ENCODE results near the gene CDK19.
"Not testable (repeated sequence)": the region's sequence is repeated elsewhere in the genome, so short reads cannot be mapped to it uniquely, and the experiment has no call there.

CDK19 gene

DNA sequence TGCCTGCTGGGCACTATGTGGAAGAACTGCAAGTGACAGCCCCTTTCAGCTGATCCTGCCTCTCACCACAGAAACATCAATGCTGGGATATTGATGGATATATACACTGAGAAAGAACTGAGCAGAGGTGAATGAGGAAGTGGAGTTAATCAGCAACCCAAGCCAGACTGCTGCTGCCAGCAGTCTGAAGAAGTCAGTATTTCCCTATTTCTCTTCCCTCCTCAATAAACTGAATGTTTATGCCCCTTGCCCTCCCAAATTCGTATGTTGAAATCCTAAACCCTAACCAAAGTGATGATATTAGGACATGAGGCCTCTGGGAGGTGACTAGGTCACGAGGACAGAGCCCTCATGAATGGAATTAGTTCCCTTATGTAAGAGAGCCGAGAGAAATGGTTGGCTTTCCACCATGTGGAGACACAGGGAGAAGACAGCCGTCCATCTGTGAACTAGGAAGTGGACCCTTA lies 76.3 kb downstream of the CDK19 start:
- TF ChIP-seq ZFX (IDR thresholded peaks at IDR 0.05; ENCODE audit: borderline replicate concordance), result no peak
- TF ChIP-seq, protein P1, sequence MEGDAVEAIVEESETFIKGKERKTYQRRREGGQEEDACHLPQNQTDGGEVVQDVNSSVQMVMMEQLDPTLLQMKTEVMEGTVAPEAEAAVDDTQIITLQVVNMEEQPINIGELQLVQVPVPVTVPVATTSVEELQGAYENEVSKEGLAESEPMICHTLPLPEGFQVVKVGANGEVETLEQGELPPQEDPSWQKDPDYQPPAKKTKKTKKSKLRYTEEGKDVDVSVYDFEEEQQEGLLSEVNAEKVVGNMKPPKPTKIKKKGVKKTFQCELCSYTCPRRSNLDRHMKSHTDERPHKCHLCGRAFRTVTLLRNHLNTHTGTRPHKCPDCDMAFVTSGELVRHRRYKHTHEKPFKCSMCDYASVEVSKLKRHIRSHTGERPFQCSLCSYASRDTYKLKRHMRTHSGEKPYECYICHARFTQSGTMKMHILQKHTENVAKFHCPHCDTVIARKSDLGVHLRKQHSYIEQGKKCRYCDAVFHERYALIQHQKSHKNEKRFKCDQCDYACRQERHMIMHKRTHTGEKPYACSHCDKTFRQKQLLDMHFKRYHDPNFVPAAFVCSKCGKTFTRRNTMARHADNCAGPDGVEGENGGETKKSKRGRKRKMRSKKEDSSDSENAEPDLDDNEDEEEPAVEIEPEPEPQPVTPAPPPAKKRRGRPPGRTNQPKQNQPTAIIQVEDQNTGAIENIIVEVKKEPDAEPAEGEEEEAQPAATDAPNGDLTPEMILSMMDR (IDR thresholded peaks at IDR 0.05), result no peak

DNA sequence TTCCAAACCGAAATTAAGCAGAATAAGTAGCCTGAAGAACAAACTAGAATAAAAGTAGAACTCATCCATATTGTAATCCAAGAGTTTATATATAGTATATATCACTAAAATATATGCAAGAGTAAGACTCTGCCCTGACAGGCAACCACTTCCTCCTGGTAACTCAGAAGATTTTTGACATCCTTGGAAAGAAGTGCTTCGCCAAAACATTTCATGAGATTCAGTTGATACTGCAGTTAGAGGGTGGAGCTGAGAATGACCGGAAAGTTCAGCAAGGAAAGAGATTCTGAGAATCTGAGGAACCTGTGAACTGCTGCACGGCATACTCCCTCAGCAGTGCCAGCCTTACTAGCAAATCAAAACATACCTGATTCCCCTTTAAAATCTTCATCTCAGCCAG lies 79.6 kb downstream of the CDK19 start:
- H3K27ac ChIP-seq, result no peak overlapping the region
- TF ChIP-seq, protein P1 (IDR thresholded peaks at IDR 0.05), result no peak
- TF ChIP-seq ZFX (IDR thresholded peaks at IDR 0.05; ENCODE audit: borderline replicate concordance), result no peak

More for the DNA sequence above, 76.3 kb downstream of the CDK19 start:
- peak overlapping the region; percentile 62 for H3K27ac ChIP-seq

DNA sequence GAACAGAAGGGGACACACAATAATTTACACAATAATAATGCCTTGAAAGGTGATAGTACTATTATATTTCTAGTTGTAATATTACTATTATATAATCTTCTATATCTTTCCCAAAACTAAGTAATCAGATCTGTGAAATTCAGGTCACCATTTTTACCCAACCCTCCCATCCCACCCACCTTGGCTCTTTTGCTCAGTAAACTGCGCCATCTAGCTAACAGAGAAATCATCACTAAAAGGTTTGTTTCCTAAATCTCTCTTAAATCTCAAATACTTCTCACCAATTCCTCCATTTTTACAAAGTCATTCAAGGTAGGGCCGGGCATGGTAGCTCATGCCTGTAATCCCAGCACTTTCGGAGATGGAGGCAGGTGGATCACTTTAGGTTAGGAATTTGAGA lies 83.4 kb downstream of the CDK19 start:
- no peak overlapping the region for H3K27ac ChIP-seq
- TF ChIP-seq, protein P1 (IDR thresholded peaks at IDR 0.05), result no peak
- no peak for TF ChIP-seq ZFX (IDR thresholded peaks at IDR 0.05; ENCODE audit: borderline replicate concordance)

DNA sequence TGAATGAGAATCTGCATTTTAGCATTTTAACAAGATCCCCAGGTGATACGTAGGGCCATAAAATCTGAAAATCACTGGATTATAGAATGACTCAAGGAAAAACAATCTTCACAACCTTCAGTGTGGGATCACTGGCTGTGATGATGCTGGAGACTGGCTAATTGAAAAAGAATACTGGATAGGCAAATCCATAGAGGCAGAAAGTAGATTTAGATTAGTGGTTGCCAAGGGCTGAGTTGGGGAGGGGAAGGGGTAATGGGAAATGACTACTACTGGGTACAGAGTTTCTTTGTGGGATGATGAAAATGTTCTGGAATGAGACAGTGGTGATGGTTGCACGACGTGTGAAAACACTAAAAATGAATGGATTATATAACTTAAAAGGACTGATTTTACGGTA lies 84.1 kb downstream of the CDK19 start:
- H3K27ac ChIP-seq, result no peak overlapping the region
- TF ChIP-seq, protein P1 (IDR thresholded peaks at IDR 0.05), result no peak
- TF ChIP-seq ZFX (IDR thresholded peaks at IDR 0.05; ENCODE audit: borderline replicate concordance), result no peak

DNA sequence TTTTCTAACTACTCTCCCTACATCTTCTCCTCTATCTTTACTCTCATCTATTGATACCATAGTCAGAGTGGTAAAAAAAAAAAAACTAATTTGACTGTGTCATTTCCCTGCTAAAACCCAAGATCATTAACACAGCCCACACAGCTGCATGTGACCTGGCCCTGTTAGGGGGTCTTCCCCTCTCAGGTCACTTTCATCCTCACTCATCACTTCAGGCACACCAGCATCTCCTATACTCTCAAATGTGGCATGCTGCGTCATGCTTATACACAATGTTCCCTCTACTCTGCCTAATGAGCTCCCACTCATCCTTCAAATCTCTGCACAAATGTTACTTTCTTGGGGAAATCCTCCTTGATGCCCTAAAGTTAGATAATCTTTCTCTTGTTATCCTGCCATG lies 86.8 kb downstream of the CDK19 start:
- no peak overlapping the region for H3K27ac ChIP-seq
- no peak for TF ChIP-seq ZFX (IDR thresholded peaks at IDR 0.05; ENCODE audit: borderline replicate concordance)
- TF ChIP-seq, protein P1 (IDR thresholded peaks at IDR 0.05), result no peak

DNA sequence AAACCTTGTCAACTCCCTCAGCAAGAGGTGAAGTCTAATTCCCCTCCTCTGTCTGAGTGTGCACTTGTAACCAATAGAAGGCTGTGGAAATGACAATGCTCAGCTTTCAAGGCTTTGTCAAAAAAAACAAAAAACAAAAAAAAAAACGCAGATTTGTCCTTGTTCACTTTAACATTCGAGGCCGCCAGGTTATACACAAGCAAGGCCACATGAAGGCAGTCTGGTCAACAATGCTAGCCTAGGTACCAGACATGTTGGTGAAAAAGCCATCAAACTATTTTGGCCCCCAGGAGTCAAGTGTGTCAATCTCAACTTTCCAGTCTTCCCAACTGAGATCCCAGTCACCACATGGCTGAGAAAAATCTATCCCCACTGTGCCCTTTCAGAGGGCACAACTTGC lies 92.3 kb downstream of the CDK19 start:
- TF ChIP-seq ZFX (IDR thresholded peaks at IDR 0.05; ENCODE audit: borderline replicate concordance), result no peak
- TF ChIP-seq, protein P1 (IDR thresholded peaks at IDR 0.05), result no peak
- no peak overlapping the region for H3K27ac ChIP-seq

DNA sequence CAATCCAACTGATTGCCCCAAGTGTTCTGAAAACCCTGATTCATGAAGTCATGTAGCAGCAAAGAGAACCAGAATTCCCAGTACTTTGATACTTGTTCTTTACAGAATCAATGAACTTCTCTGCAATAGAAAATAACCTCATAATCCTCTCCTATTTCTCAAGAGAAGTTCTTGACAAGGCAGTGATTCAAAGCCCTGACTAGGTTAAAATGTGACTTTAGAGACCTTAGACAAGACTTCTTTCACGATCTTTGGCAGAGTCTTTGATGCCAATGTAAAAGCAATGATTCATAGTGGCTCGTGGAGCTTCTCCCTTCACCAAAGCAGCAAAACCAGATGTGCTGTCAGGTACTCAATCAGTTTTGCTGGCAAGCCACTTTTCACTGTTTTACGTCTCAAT lies 95.2 kb downstream of the CDK19 start:
- H3K27ac ChIP-seq, result no peak overlapping the region
- TF ChIP-seq, protein P1 (IDR thresholded peaks at IDR 0.05), result no peak
- TF ChIP-seq ZFX (IDR thresholded peaks at IDR 0.05; ENCODE audit: borderline replicate concordance), result no peak

DNA sequence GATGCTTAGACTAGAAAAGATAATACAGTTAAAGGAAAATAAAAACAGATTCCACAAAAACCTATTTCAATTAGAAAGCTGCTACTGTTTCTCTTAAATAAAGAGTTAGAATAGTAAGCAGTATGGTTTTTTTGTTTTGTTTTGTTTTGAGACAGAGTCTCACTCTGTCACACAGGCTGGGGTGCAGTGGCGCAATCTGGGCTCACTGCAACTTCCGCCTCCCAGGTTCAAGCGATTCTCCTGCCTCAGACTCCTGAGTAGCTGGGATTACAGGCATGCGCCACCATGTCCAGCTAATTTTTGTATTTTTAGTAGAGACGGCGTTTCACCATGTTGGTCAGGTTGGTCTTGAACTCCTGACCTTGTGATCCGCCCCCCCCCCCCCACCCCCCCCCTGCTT lies 95.7 kb downstream of the CDK19 start:
- not testable (repeated sequence) for H3K27ac ChIP-seq

All from 22Rv1 (cell line).